Measurements from ENCODE around the gene RNF149.

GRCh38 chr2:101249826-101250225 is 58.7 kb downstream of the RNF149 start:
- TF ChIP-seq TAF1 (IDR thresholded peaks at IDR 0.05; ENCODE audit: borderline replicate concordance, low read depth, low read length) (no peak), POLR2A (IDR thresholded peaks at IDR 0.05; ENCODE audit: low read depth, low read length) (no peak), POLR2AphosphoS5 (IDR thresholded peaks at IDR 0.05; ENCODE audit: low read depth, low read length) (no peak)

Data from GM12892 (cell line).